GM12891 (cell line): ENCODE data around the gene PDE10A.

Source experiments
- POLR2A ChIP-seq: IDR thresholded peaks from 2 replicates; pipeline ENCODE4 v1.6.1; 2011; ENCODE audit warnings: low read depth, low read length, control low read depth
- POLR2AphosphoS5 ChIP-seq: IDR thresholded peaks from 2 replicates; pipeline ENCODE4 v1.6.1; 2011; ENCODE audit warnings: low read depth, low read length, control low read depth
- TAF1 ChIP-seq: IDR thresholded peaks from 2 replicates; pipeline ENCODE4 v1.6.1; 2011; ENCODE audit warnings: low read depth, low read length, control low read depth

GRCh38 chr6:165571721-165572132, 91.3 kb downstream of the PDE10A start:
- TF ChIP-seq POLR2AphosphoS5 (no peak), POLR2A (no peak), TAF1 (no peak)
